Ectodermal cell (in vitro differentiated cells): ENCODE measurements around the gene PDZRN3.

ENCODE experiments used
- H3K27ac ChIP-seq: 2 replicates; pipeline ENCODE4 v1.7.0; 2013; ENCODE audit warnings: mild to moderate bottlenecking, low read depth, low read length; ENCODE audit not compliant: insufficient read depth, poor library complexity, severe bottlenecking
- H3K27me3 ChIP-seq: 2 replicates; pipeline ENCODE4 v1.7.0; 2013; ENCODE audit warnings: mild to moderate bottlenecking, low read length; ENCODE audit not compliant: insufficient read depth, control insufficient read depth, poor library complexity, severe bottlenecking
- H3K36me3 ChIP-seq: one replicate; pipeline ENCODE4 v1.7.0; 2013; ENCODE audit warnings: low read length; ENCODE audit not compliant: control insufficient read depth, insufficient read depth
- H3K4me1 ChIP-seq: one replicate; pipeline ENCODE4 v1.7.0; 2013; ENCODE audit warnings: low read length; ENCODE audit not compliant: control insufficient read depth, insufficient read depth
- H3K4me3 ChIP-seq: 2 replicates; pipeline ENCODE4 v1.7.0; 2013; ENCODE audit warnings: low read depth, low read length, control low read depth; ENCODE audit not compliant: insufficient read depth
- H3K9me3 ChIP-seq: 2 replicates; pipeline ENCODE4 v1.7.0; 2013; ENCODE audit warnings: mild to moderate bottlenecking, low read length, moderate library complexity; ENCODE audit not compliant: control insufficient read depth
- WGBS, 2 experiments: methylation state at CpG; one replicate each; pipeline ENCODE4 v1.1.7; 2013; ENCODE audit warnings: missing lambda C conversion rate in 2 of 2; 5-methylcytosine and 5-hydroxymethylcytosine counted together

PDZRN3 gene

DNA sequence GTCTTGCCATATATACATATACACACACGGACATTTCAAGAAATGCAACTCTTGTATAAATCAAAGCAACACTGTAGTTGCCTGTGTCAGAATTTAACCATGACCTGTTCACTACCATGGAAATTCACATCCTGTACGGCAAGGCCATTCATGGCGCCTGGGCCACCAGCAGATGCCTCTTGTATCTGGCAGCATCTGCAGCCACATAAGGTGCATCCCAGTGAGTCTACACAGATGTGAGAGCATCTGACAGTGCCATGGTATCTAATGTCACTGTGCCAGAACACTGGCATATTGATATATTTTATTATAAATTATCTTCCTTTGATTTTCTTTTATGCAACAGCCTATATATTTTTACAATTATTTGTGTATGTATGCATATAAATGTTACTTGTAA lies 25.1 kb downstream of the PDZRN3 start:
- H3K9me3 ChIP-seq: no peaks in the 10 kb centered on the region
- 94 to 97% methylated on average over 3 of the region's 3 CpGs for WGBS, 2 experiments
- no peaks in the 10 kb centered on the region for H3K36me3 ChIP-seq
- H3K27ac ChIP-seq: no peak overlapping the region
- H3K4me3 ChIP-seq: no peak overlapping the region
- H3K4me1 ChIP-seq: no peaks in the 10 kb centered on the region
- no peaks in the 10 kb centered on the region for H3K27me3 ChIP-seq

DNA sequence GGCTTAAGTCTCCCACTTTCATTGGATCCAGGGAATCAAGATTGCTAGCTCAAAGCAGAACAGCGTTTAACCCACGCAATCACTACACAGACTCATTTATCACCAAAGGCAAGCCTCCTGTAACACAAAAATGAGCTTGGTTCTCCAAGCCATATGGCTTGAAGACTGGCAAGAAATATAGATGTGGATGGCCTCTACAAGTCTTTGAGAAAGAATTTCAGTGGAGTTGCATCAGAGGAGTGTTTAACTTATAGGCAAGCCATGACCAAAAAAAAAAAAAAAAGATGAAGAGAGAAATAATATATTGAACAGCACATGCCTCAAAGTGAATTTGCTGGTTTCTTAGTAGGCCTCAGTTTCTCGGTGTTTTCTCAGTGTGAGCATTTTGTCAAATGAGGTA lies 27.3 kb downstream of the PDZRN3 start:
- no peaks in the 10 kb centered on the region for H3K4me1 ChIP-seq

DNA sequence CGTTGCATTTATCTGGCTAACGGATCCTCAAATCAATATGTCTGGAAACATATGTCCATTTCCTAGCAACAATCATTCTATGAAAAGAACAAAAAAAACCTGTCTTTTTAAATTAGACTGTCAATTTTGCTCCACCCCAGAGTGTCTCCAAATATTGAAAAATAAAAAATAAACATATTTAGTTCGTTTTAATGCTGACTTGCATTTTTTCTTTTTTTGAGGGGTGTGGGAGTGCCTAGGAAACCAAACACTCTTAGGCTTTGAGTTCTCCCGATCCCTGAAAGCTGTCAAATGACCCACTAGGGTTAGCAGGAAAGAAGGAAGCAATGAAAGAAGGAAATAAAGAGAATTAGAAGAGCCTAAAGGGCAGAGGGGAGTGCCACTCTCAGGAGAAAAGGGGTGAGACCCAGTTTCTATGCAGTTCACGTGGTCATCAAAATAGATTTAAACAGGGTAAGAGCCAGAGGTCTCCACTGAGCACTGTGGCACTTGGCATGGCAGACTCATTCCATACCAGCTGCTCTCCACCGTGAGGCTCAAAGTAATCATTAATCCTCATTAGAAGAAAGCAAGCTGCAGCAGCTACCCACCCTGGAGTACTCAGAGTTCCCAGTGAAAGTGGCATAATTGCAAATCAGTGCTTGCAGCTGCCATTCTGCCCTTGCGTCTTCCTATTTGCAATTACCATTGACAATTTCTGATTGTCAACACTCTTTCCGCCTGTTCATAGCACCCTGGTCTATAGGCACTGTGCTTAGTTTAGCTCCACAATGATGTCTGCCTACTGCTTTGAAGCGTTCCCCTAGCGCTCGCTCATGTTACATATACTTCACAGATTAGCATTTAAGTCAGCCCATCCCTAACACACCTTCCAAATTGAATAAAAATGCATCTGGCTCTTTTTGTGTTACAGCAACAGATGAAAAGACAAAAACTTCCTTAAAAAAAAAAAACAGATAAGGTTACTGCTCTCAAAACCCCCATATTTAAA lies 32.3 kb downstream of the PDZRN3 start:
- Histone ChIP-seq H3K36me3 (no peaks in the 10 kb centered on the region), H3K4me3 (no peak overlapping the region), H3K9me3 (no peaks in the 10 kb centered on the region), H3K4me1 (no peaks in the 10 kb centered on the region), H3K27me3 (no peaks in the 10 kb centered on the region), H3K27ac (no peak overlapping the region)
- WGBS, 2 experiments: 86 to 88% methylated on average over 11 of the region's 11 CpGs

More for the DNA sequence above, 27.3 kb downstream of the PDZRN3 start:
- Histone ChIP-seq H3K27me3 (no peaks in the 10 kb centered on the region), H3K36me3 (no peaks in the 10 kb centered on the region), H3K9me3 (no peaks in the 10 kb centered on the region), H3K4me3 (no peak overlapping the region), H3K27ac (no peak overlapping the region)
- WGBS, 2 experiments: 92 to 97% methylated on average over 3 of the region's 3 CpGs

DNA sequence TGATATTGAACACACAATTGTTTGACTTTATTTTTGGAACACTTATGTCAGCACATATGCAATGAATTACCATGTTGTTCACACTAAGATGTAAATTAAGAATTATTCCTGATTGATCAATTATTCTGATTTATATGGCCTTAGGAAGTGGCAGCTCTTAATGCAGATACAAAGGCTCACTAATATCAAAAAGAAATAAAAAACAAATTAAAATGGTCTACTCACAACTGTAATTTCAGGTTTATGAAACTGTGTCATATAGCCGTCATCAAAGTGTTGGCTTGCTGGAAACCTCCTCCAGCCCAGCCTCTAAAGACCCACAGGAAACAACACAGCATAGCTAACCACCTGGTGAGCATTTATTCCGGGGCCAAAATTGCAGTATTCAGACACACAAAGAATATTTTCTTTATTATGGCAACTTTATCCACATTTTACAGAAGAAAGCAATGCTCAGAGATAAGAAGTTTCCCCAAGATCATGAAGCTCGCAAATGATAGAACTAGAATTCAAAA lies 33.4 kb downstream of the PDZRN3 start:
- H3K4me1 ChIP-seq: no peaks in the 10 kb centered on the region
- no peak overlapping the region for H3K27ac ChIP-seq
- H3K36me3 ChIP-seq: no peaks in the 10 kb centered on the region
- H3K9me3 ChIP-seq: no peaks in the 10 kb centered on the region
- WGBS, 2 experiments: 74 to 75% methylated on average over 3 of the region's 3 CpGs
- H3K27me3 ChIP-seq: no peaks in the 10 kb centered on the region
- H3K4me3 ChIP-seq: no peak overlapping the region

DNA sequence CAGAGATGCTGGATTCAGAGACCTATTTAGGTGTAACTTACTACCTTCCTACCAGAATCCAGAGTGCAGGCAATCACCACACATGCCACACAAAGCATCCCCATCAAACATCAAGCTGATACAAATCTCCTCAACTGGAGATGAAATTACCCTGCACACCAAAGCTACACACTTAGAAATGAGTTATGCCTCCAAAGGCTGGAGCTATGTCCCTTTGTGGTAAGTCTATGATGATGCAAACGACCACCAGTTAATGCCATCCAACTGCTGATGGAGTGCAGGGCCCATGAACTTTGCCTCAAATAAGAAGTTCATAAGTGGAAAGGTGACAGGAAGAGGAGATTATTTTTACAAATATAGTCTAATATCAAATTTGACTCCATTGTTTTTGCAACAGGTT lies 38.1 kb downstream of the PDZRN3 start:
- no peaks in the 10 kb centered on the region for H3K27me3 ChIP-seq
- no peaks in the 10 kb centered on the region for H3K36me3 ChIP-seq
- H3K27ac ChIP-seq: no peak overlapping the region
- H3K4me1 ChIP-seq: no peaks in the 10 kb centered on the region
- H3K4me3 ChIP-seq: no peak overlapping the region
- H3K9me3 ChIP-seq: no peaks in the 10 kb centered on the region
- 61 to 100% methylated on average over 1 of the region's 1 CpG for WGBS, 2 experiments

DNA sequence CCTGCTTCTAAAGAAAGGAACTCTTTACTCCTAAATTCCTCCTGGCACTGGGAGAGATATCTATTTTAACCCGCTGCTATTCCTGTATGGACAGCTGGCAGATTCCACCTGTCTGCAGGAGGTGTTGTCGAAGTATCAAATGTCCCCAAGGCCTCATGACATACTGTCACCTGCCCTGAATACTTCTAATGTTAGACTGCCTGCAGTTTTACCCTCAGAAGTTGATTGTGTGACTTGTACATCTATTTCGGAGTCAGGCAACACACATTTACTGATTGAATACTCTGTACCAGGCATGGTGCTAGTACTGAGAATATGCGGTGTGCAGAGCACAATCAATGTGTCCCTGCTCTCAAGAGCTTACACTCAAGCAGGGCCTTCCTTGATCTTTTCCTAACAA lies 38.6 kb downstream of the PDZRN3 start:
- H3K27ac ChIP-seq: no peak overlapping the region
- no peaks in the 10 kb centered on the region for H3K27me3 ChIP-seq
- 93 to 94% methylated on average over 4 of the region's 4 CpGs for whole genome bisulfite sequencing, 2 experiments
- H3K9me3 ChIP-seq: no peaks in the 10 kb centered on the region
- H3K4me1 ChIP-seq: no peaks in the 10 kb centered on the region
- H3K4me3 ChIP-seq: no peak overlapping the region
- no peaks in the 10 kb centered on the region for H3K36me3 ChIP-seq

GRCh38 chr3:73584873-73585272 lies 39.9 kb downstream of the PDZRN3 start:
- no peak overlapping the region for H3K27ac ChIP-seq
- H3K27me3 ChIP-seq: no peaks in the 10 kb centered on the region
- H3K4me3 ChIP-seq: no peak overlapping the region
- H3K36me3 ChIP-seq: no peaks in the 10 kb centered on the region
- no peaks in the 10 kb centered on the region for H3K4me1 ChIP-seq
- no peaks in the 10 kb centered on the region for H3K9me3 ChIP-seq

DNA sequence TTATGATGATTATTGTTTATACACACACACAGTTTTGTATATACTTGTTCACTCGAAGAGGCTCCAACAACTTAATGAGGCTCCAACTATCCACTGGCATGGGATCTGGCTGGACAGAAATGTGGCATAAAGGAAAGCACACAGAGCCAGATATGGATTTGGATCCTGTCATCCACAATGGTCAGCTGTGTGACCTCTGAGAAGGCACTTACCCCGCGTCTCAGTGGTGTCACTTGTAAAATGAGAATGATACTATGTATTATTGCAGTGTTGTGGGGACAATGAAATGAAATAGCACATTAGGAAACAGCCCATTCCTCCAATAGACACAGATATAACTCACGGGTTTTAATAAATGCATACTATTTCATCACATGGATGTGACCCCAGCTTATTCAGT lies 42.2 kb downstream of the PDZRN3 start:
- no peaks in the 10 kb centered on the region for H3K36me3 ChIP-seq
- WGBS, 2 experiments: 94% methylated on average over 4 of the region's 4 CpGs
- H3K4me3 ChIP-seq: no peak overlapping the region
- no peaks in the 10 kb centered on the region for H3K27me3 ChIP-seq
- H3K27ac ChIP-seq: no peak overlapping the region
- no peaks in the 10 kb centered on the region for H3K4me1 ChIP-seq
- no peaks in the 10 kb centered on the region for H3K9me3 ChIP-seq

- no peak overlapping the region for H3K27ac ChIP-seq
- 90 to 100% methylated on average over 1 of the region's 2 CpGs for WGBS, 2 experiments
- H3K36me3 ChIP-seq: no peaks in the 10 kb centered on the region
These were observed 43.5 kb downstream of the PDZRN3 start for GRCh38 chr3:73581134-73581846.

GRCh38 chr3:73580343-73580742 lies 44.4 kb downstream of the PDZRN3 start:
- Histone ChIP-seq H3K27ac (no peak overlapping the region), H3K4me3 (no peak overlapping the region), H3K36me3 (no peaks in the 10 kb centered on the region), H3K27me3 (no peaks in the 10 kb centered on the region), H3K4me1 (no peaks in the 10 kb centered on the region), H3K9me3 (no peaks in the 10 kb centered on the region)
- WGBS, 2 experiments: 91 to 93% methylated on average over 2 of the region's 2 CpGs

More at GRCh38 chr3:73581134-73581846, 43.5 kb downstream of the PDZRN3 start:
- no peaks in the 10 kb centered on the region for H3K27me3 ChIP-seq
- H3K4me1 ChIP-seq: no peaks in the 10 kb centered on the region
- no peaks in the 10 kb centered on the region for H3K9me3 ChIP-seq
- no peak overlapping the region for H3K4me3 ChIP-seq
